Left lobe of liver (tissue), 2 donors: Measurements from ENCODE around the gene TUBGCP2. TPM values are rescaled to one million over a fixed set of nuclear protein-coding genes. Genes with fewer than 3 reads are reported as not detected.
"Not testable (repeated sequence)": the region's sequence is repeated elsewhere in the genome, so short reads cannot be mapped to it uniquely, and the experiment has no call there.

Experiments used
- ATAC-seq: fragments of 200-7000 bp; cut with Tn5 transposase; one replicate; pipeline ENCODE4 v1.9.1; 2020; ENCODE audit warnings: mild to moderate bottlenecking, moderate library complexity
- DNase-seq: peaks from one replicate; pipeline ENCODE4 v3.0.0-alpha.2; 2020; ENCODE audit warnings: low spot score
- total RNA-seq: library from RNA; stranded (reverse); gene quantifications from one replicate; pipeline ENCODE4 v1.2.1, GENCODE V29; 2021
- donor health status: DM: no; HTN: no; CAD: no; lungs with moderate emphysema.
- donor health status: DM: no; HTN: yes; CAD: no.

Gene TUBGCP2
- total RNA-seq, 1 donor from 2014 or later: 25.7 TPM

DNA sequence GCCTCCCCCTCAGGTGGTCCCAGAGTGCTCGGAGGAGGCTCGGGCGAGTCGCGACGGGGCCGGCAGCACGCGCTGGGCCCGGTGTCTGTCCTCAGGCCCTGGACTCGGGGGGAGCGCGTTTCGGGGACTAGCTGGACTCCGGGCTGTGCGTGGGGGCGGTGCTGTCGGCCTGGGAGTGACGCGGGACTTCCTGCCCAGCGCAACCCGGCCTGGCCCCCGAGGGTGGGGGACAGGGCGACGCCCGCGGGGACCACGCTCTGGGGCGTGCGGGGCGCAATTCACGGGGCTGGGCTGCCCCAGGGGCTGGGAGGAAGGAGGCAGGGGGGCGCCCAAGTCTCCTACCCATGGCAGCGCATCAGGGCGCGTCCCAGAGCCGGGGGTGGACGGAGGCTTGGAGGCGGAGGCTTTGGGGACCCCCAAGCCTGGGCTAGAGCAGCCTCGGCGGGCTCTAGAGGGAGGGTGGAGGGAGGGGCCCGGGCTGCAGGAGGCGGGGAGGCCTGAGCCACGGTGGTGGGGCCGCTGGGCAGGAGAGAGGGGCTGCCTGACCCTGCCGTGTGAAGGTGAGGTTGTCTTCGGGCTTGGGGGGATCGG, 73.3 kb downstream of the TUBGCP2 start:
- ATAC-seq (peak; percentile 16), DNase-seq (no peak)

GRCh38 chr10:133234796-133235195, 73.9 kb downstream of the TUBGCP2 start:
- not testable (repeated sequence) for ATAC-seq, DNase-seq

DNA sequence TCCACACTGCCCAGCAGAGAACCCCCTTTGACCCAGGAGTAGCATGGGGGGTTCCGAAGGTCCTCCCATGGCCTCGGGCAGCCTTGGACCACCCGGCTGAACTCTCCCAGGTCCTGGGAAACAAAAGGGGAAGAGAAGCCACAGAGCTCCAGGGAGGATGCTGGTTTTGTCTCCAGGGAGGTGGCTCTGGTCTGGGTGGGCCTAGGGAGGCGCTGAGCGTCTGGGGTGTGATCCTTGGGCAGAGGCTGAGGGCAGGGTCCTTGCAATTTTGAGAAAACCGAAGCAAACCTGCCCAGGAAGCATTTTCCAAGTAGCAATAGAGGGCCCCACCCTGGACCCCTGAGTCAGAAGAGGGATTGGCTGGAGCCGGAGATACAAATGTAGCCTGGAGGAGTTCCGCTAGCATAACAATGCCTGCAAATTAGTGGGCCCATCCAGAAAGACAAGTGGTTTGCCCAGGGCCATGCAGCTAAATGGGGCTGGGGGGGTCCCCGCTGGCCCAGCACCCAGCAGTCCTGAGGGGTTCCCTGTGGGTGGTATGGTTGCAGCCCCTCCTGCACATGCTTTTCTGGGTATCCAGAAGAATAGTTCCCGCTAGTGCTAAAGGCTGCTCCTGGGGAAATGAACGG, 76.6 kb downstream of the TUBGCP2 start:
- no peak for DNase-seq
- no peak for ATAC-seq

- DNase-seq (no peak), ATAC-seq (no peak)
These were observed 77.3 kb downstream of the TUBGCP2 start for GRCh38 chr10:133231244-133231945.

GRCh38 chr10:133230387-133231195, 78.1 kb downstream of the TUBGCP2 start:
- ATAC-seq: no peak

GRCh38 chr10:133230044-133230361, 78.7 kb downstream of the TUBGCP2 start, which contains the start of gene UTF1:
TSS of gene UTF1 (plus strand) at chr10:133230217. CDS start at chr10:133230289, 72 bp downstream.
- DNase-seq: no peak
- no peak for ATAC-seq

More at GRCh38 chr10:133230387-133231195, 78.1 kb downstream of the TUBGCP2 start:
- DNase-seq: no peak

DNA sequence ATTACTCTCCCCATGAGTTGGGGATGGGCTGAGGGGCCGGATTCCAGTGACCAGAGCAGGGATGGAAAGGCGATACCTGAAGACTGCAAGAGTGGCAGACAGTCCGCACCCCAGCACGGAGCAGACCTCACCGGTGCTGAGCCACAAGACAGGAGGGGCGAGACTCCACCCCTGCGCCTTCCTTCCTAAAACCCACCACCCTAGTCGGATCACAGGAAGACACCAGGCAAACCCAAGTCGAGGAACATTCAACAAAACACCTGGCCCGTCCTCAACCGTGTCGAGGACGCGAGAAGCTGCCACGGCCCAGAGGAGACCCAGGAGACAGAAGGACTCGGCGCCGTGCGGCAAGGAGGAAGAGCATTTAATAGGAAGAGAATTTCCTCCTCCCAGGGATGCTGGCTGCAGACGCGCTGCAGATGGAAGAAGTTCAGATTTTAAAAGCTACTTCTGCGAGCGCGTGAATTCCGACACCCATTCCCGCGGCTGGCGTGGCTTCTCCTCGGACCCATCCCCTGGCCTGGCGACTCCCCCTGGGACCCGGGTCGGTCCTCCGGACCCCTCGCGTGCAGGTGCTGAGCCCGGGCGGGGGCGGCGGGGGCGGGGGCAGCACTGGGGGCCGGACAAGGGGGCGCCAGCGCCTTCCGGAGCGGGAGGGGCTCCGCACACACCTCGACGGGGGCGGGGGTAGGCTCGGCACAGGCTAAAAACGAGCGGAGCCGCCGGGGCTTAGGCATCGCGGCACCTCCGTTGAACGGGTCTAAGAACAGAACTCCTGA, 79.2 kb downstream of the TUBGCP2 start:
- ATAC-seq: no peak

More for the DNA sequence above, 79.2 kb downstream of the TUBGCP2 start:
- no peak for DNase-seq

Other genes with a start within 250 kb of the TUBGCP2 start
- 0.83 TPM for gene ADGRA1, start 220.9 kb downstream of the TUBGCP2 start, total RNA-seq
- gene KNDC1, start 148.7 kb downstream of the TUBGCP2 start, total RNA-seq: 8.5 TPM
- not detected for gene UTF1, start 78.7 kb downstream of the TUBGCP2 start, total RNA-seq
- gene VENTX, start 71.0 kb downstream of the TUBGCP2 start, total RNA-seq: 0.15 TPM
- gene ADAM8, start 32.0 kb downstream of the TUBGCP2 start, total RNA-seq: 7.4 TPM
- 30.2 TPM for gene ZNF511, start within 50 bp of the TUBGCP2 start, total RNA-seq
- 0.45 TPM for gene CALY, start 28.0 kb upstream of the TUBGCP2 start, total RNA-seq
- gene PRAP1, start 38.5 kb upstream of the TUBGCP2 start, total RNA-seq: 275 TPM
- 177 TPM for gene FUOM, start 49.1 kb upstream of the TUBGCP2 start, total RNA-seq
- 764 TPM for gene ECHS1, start 64.5 kb upstream of the TUBGCP2 start, total RNA-seq
- 18.0 TPM for gene PAOX, start 70.4 kb upstream of the TUBGCP2 start, total RNA-seq
- 47.3 TPM for gene MTG1, start 85.3 kb upstream of the TUBGCP2 start, total RNA-seq
- 0.18 TPM for gene SPRN, start 115.8 kb upstream of the TUBGCP2 start, total RNA-seq
- 0.53 TPM for gene SCART1, start 145.1 kb upstream of the TUBGCP2 start, total RNA-seq
- gene CYP2E1, start 218.5 kb upstream of the TUBGCP2 start, total RNA-seq: 3,844 TPM